Osteoblast (primary cell): ENCODE data around the gene GSTA3. TPM values are rescaled to one million over a fixed set of nuclear protein-coding genes. Genes with fewer than 3 reads are reported as not detected.

ENCODE experiments used
- DNase-seq: peaks from one replicate; pipeline ENCODE4 v3.0.0; 2011; ENCODE audit warnings: low spot score, mixed read lengths; ENCODE audit not compliant: insufficient read length; ENCODE audit errors: missing footprints
- H2AFZ ChIP-seq: 2 replicates; pipeline ENCODE4 v1.6.0; 2011; ENCODE audit warnings: mild to moderate bottlenecking, low read length
- H3K27ac ChIP-seq: 2 replicates; pipeline ENCODE4 v1.5.1; 2011; ENCODE audit warnings: mild to moderate bottlenecking, low read depth, low read length, moderate library complexity
- H3K27me3 ChIP-seq: 2 replicates; pipeline ENCODE4 v1.6.0; 2012; ENCODE audit warnings: mild to moderate bottlenecking, control low read depth, inconsistent platforms, low read length, moderate library complexity; ENCODE audit not compliant: insufficient read depth
- H3K36me3 ChIP-seq: 2 replicates; pipeline ENCODE4 v1.5.1; 2011; ENCODE audit warnings: mild to moderate bottlenecking, low read length, control low read depth, moderate library complexity; ENCODE audit not compliant: insufficient read depth
- H3K4me1 ChIP-seq: 2 replicates; pipeline ENCODE4 v1.5.1; 2011; ENCODE audit warnings: mild to moderate bottlenecking, low read length, control low read depth, moderate library complexity; ENCODE audit not compliant: insufficient read depth
- H3K4me2 ChIP-seq: 2 replicates; pipeline ENCODE4 v1.6.0; 2011; ENCODE audit warnings: mild to moderate bottlenecking, low read length; ENCODE audit not compliant: insufficient read depth
- H3K4me3 ChIP-seq: fragments of 200-600 bp; sonication (generic); 3 replicates; pipeline ENCODE4 v1.5.1; 2012; ENCODE audit warnings: mild to moderate bottlenecking, low read length, inconsistent platforms; ENCODE audit not compliant: insufficient read depth
- H3K79me2 ChIP-seq: 2 replicates; pipeline ENCODE4 v1.6.0; 2012; ENCODE audit warnings: mild to moderate bottlenecking, low read length, control low read depth, inconsistent platforms; ENCODE audit not compliant: insufficient read depth
- H3K9me3 ChIP-seq: 2 replicates; pipeline ENCODE4 v1.5.1; 2011; ENCODE audit warnings: low read depth, low read length, control low read depth
- H4K20me1 ChIP-seq: 2 replicates; pipeline ENCODE4 v1.6.0; 2012; ENCODE audit warnings: mild to moderate bottlenecking, low read length, control low read depth; ENCODE audit not compliant: insufficient read depth
- CTCF ChIP-seq: IDR thresholded peaks from 2 replicates; pipeline ENCODE4 v1.5.1; 2011; ENCODE audit warnings: mild to moderate bottlenecking, low read depth, low read length, moderate library complexity; ENCODE audit errors: extremely low read depth
- total RNA-seq: library from RNA; depleted of rRNA; stranded (reverse); fragments of >200 nt; gene quantifications from 2 replicates; pipeline ENCODE4 v1.2.3, GENCODE V29; 2012

Gene GSTA3
- total RNA-seq, 1 donor, result not detected

GRCh38 chr6:52933778-52934177 lies 24.3 kb upstream of the GSTA3 start:
- Histone ChIP-seq H3K27ac (no peak overlapping the region), H3K4me3 (no peak overlapping the region), H3K27me3 (no peaks in the 10 kb centered on the region), H2AFZ (no peak overlapping the region), H4K20me1 (no peaks in the 10 kb centered on the region), H3K36me3 (no peaks in the 10 kb centered on the region), H3K4me2 (no peak overlapping the region), H3K79me2 (no peaks in the 10 kb centered on the region), H3K4me1 (peaks cover 29% of the 10 kb centered on the region), H3K9me3 (no peaks in the 10 kb centered on the region)
- no peak for DNase-seq
- TF ChIP-seq CTCF, result no peak

- no peak for TF ChIP-seq CTCF
- Histone ChIP-seq H3K27ac (no peak overlapping the region), H4K20me1 (no peaks in the 10 kb centered on the region), H3K79me2 (no peaks in the 10 kb centered on the region), H3K4me2 (no peak overlapping the region), H3K9me3 (no peaks in the 10 kb centered on the region), H3K36me3 (no peaks in the 10 kb centered on the region), H3K4me1 (peaks cover 15% of the 10 kb centered on the region), H3K4me3 (no peak overlapping the region), H3K27me3 (no peaks in the 10 kb centered on the region), H2AFZ (peak overlapping the region; percentile 21)
- DNase-seq, result no peak
These were observed 21.9 kb upstream of the GSTA3 start for GRCh38 chr6:52931351-52931750.

- Histone ChIP-seq H3K4me2 (peak overlapping the region; percentile 14), H3K27me3 (no peaks in the 10 kb centered on the region), H2AFZ (no peak overlapping the region), H4K20me1 (no peaks in the 10 kb centered on the region), H3K36me3 (no peaks in the 10 kb centered on the region), H3K79me2 (no peaks in the 10 kb centered on the region), H3K27ac (peak overlapping the region; percentile 35), H3K9me3 (no peaks in the 10 kb centered on the region), H3K4me1 (peaks cover 15% of the 10 kb centered on the region), H3K4me3 (no peak overlapping the region)
- peak; percentile 46 for DNase-seq
- TF ChIP-seq CTCF, result no peak
These were observed 20.0 kb upstream of the GSTA3 start for GRCh38 chr6:52929321-52930164.

- H3K4me1 ChIP-seq, result peaks cover 15% of the 10 kb centered on the region
- H3K27ac ChIP-seq, result no peak overlapping the region
- no peaks in the 10 kb centered on the region for H3K9me3 ChIP-seq
- no peak overlapping the region for H3K4me3 ChIP-seq
- no peaks in the 10 kb centered on the region for H3K27me3 ChIP-seq
- no peaks in the 10 kb centered on the region for H4K20me1 ChIP-seq
- DNase-seq, result no peak
- H3K4me2 ChIP-seq, result no peak overlapping the region
- no peaks in the 10 kb centered on the region for H3K36me3 ChIP-seq
- TF ChIP-seq CTCF, result no peak
- no peaks in the 10 kb centered on the region for H3K79me2 ChIP-seq
- H2AFZ ChIP-seq, result no peak overlapping the region
These were observed 18.0 kb upstream of the GSTA3 start for GRCh38 chr6:52927451-52927850.
